ENCODE measurements around the gene SLCO2B1.

DNA sequence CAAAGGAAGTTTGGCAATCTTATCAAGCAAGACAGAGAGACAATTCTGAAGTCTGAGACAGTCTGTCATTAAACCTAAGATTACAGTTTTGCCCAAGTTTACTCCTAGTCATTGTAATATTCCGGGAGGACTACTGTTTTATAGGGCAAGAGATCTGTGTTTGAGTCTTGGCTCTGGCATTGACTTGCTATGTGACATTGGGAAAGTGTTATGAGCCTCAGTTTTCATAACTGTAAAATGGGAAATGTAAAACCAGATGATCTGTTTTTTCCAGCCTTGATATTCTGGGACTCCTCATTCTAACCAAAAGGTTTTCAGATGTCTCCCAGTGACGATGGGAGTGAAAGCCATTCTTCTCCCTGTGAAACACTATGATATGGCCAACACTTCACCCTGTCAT, 24.3 kb upstream of the SLCO2B1 start:
- TF ChIP-seq, protein P1, sequence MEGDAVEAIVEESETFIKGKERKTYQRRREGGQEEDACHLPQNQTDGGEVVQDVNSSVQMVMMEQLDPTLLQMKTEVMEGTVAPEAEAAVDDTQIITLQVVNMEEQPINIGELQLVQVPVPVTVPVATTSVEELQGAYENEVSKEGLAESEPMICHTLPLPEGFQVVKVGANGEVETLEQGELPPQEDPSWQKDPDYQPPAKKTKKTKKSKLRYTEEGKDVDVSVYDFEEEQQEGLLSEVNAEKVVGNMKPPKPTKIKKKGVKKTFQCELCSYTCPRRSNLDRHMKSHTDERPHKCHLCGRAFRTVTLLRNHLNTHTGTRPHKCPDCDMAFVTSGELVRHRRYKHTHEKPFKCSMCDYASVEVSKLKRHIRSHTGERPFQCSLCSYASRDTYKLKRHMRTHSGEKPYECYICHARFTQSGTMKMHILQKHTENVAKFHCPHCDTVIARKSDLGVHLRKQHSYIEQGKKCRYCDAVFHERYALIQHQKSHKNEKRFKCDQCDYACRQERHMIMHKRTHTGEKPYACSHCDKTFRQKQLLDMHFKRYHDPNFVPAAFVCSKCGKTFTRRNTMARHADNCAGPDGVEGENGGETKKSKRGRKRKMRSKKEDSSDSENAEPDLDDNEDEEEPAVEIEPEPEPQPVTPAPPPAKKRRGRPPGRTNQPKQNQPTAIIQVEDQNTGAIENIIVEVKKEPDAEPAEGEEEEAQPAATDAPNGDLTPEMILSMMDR (IDR thresholded peaks at IDR 0.05; ENCODE audit: borderline replicate concordance, extremely low read depth, low read length, poor library complexity, severe bottlenecking): no peak
- no peak for TF ChIP-seq EZH2 (IDR thresholded peaks at IDR 0.05; ENCODE audit: borderline replicate concordance, low read depth, low read length, severe bottlenecking)
